CD4-positive, alpha-beta memory T cell (primary cell): Measurements from ENCODE around the gene ADGRD2. TPM values are rescaled to one million over a fixed set of nuclear protein-coding genes. Genes with fewer than 3 reads are reported as not detected.

Experiments
- CTCF ChIA-PET: fragments of 350-600 bp; sonication (Branson Sonifier 250); formaldehyde crosslinking; loops from one replicate; lab custom pipeline; 2021; ENCODE audit warnings: inconsistent platforms; ENCODE audit not compliant: partially characterized antibody; lab: Charles Lee
- POLR2A ChIA-PET: fragments of 350-600 bp; sonication (Branson Sonifier 250); formaldehyde crosslinking; loops from one replicate; lab custom pipeline; 2021; ENCODE audit not compliant: partially characterized antibody; lab: Charles Lee
- DNase-seq, 5 donors: peaks; one replicate each; pipeline versions ENCODE4 v3.0.0 to v3.0.0-alpha.2; 2020 to 2022; ENCODE audit warnings: mixed read lengths in 1 of 5
- H3K27ac ChIP-seq: one replicate; pipeline ENCODE4 v1.7.0; 2013; ENCODE audit warnings: low read depth, low read length
- H3K27me3 ChIP-seq: 2 replicates; pipeline ENCODE4 v1.7.0; 2013; ENCODE audit warnings: mild to moderate bottlenecking, low read length, moderate library complexity; ENCODE audit not compliant: insufficient read depth
- H3K36me3 ChIP-seq: 2 replicates; pipeline ENCODE4 v1.7.0; 2013; ENCODE audit warnings: mild to moderate bottlenecking, low read length, moderate library complexity; ENCODE audit not compliant: insufficient read depth
- H3K4me1 ChIP-seq: 2 replicates; pipeline ENCODE4 v1.7.0; 2013; ENCODE audit warnings: mild to moderate bottlenecking, low read length, moderate library complexity; ENCODE audit not compliant: insufficient read depth
- H3K4me3 ChIP-seq, 2 donors: one replicate each; pipeline ENCODE4 v1.7.0; 2013; ENCODE audit warnings: low read length in 2 of 2, mild to moderate bottlenecking in 1 of 2
- H3K9me3 ChIP-seq, 2 donors: one replicate each; pipeline ENCODE4 v1.7.0; 2013; ENCODE audit warnings: low read length in 2 of 2, control low read depth in 1 of 2; ENCODE audit not compliant: control insufficient read depth in 1 of 2
- H3K27ac Mint-ChIP-seq, 7 donors: one replicate each; pipeline ENCODE4 v1.8.0; 2020 to 2021; ENCODE audit warnings: mixed read lengths in 7 of 7, mild to moderate bottlenecking in 6 of 7, inconsistent platforms in 3 of 7, moderate library complexity in 3 of 7
- H3K27me3 Mint-ChIP-seq, 2 donors: one replicate each; pipeline ENCODE4 v1.8.0; 2020 to 2021; ENCODE audit warnings: mixed read lengths in 2 of 2
- H3K36me3 Mint-ChIP-seq, 2 donors: one replicate each; pipeline ENCODE4 v1.8.0; 2020 to 2021; ENCODE audit warnings: mixed read lengths in 2 of 2, inconsistent platforms in 1 of 2, mild to moderate bottlenecking in 1 of 2
- H3K4me1 Mint-ChIP-seq, 4 donors: one replicate each; pipeline ENCODE4 v1.8.0; 2020 to 2021; ENCODE audit warnings: mixed read lengths in 4 of 4, mild to moderate bottlenecking in 1 of 4
- H3K4me3 Mint-ChIP-seq, 8 donors: one replicate each; pipeline ENCODE4 v1.8.0; 2020 to 2021; ENCODE audit warnings: mixed read lengths in 8 of 8, mild to moderate bottlenecking in 7 of 8, moderate library complexity in 6 of 8, inconsistent platforms in 3 of 8
- H3K9me3 Mint-ChIP-seq, 8 donors: one replicate each; pipeline ENCODE4 v1.8.0; 2020 to 2021; ENCODE audit warnings: mixed read lengths in 8 of 8, mild to moderate bottlenecking in 5 of 8, inconsistent platforms in 3 of 8, moderate library complexity in 1 of 8
- intact Hi-C: fragments of 100-400 bp; cut with micrococcal nuclease; formaldehyde crosslinking; loops from one replicate; pipeline ENCODE4 v1.15.1; 2023
- polyA plus RNA-seq, 2 donors: library from polyadenylated mRNA; unstranded; fragments of 300-500 nt; fragmentation: Illumina TruSeq; gene quantifications; one replicate each; pipeline ENCODE4 v1.2.3, GENCODE V29; 2021
- total RNA-seq, 2 experiments: library from RNA; stranded (reverse); gene quantifications; one replicate each; pipeline ENCODE4 v1.2.3, GENCODE V29; 2021

Gene ADGRD2
- total and polyA plus RNA-seq, 4 experiments from 2014 or later: not detected

DNA sequence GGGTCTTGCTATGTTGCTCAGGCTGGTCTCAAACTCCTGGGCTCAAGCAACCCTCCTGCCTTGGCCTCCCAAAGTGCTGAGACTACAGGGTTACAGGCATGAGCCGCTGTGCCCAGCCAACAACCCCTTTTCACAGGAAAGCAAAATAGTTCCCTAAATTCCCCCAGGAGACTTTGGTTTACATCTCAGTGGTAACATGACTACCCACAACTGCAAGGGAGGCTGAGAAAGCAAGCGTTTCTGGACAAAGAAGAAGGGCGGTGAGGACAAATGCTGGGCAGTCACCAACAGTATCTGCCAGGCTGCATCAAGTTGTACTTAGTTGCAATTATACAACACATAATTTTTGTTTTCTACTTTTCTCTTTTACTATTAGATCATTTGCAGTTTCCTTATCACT lies 7.4 kb upstream of the ADGRD2 start:
- H3K27ac Mint-ChIP-seq: no peak overlapping the region

DNA sequence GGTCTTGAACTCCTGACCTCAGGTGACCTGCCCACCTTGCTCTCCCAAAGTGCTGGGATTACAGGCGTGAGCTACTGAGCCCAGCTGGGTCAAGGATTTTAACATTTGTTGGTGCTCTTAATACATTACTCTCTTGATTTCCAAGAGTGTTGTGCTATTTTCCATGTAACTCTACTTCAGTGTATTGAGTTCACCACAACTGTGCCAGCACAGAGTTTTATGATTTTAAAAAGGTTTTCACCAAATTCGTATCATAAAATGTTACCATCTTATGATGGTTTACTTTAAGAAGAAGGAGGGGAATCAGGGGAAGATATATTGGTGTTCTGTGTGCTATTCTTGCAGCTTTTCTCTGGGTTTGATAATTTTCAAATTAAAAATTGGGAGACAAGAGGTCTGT lies 6.6 kb upstream of the ADGRD2 start:
- Histone ChIP-seq H3K27me3 (no peaks in the 10 kb centered on the region), H3K4me3 (no peak overlapping the region), H3K4me1 (no peaks in the 10 kb centered on the region), H3K27ac (no peak overlapping the region), H3K36me3 (no peaks in the 10 kb centered on the region), H3K9me3 (no peaks in the 10 kb centered on the region)
- CTCF ChIA-PET: no interaction called here
- DNase-seq: no peak
- H3K27me3 Mint-ChIP-seq: peaks cover 19 to 31% of the 10 kb centered on the region in 2 donors
- peaks cover 0 to 5% (median 2%) of the 10 kb centered on the region in 8 donors for H3K9me3 Mint-ChIP-seq
- no peaks in the 10 kb centered on the region for H3K4me1 Mint-ChIP-seq
- POLR2A ChIA-PET: no interaction called here
- no peak overlapping the region for H3K27ac Mint-ChIP-seq
- H3K36me3 Mint-ChIP-seq: peaks cover 0 to 4% of the 10 kb centered on the region in 2 donors
- H3K4me3 Mint-ChIP-seq: no peak overlapping the region
- intact Hi-C loops: no loop called here

More for the DNA sequence above, 7.4 kb upstream of the ADGRD2 start:
- POLR2A ChIA-PET: no interaction called here
- Mint-ChIP-seq H3K4me1 (no peaks in the 10 kb centered on the region), H3K36me3 (peaks cover 0 to 4% of the 10 kb centered on the region in 2 donors), H3K27me3 (peaks cover 19 to 31% of the 10 kb centered on the region in 2 donors), H3K9me3 (peaks cover 0 to 5% (median 2%) of the 10 kb centered on the region in 8 donors), H3K4me3 (no peak overlapping the region)
- CTCF ChIA-PET: no interaction called here
- no peaks in the 10 kb centered on the region for H3K4me1 ChIP-seq
- intact Hi-C loops: no loop called here
- DNase-seq: no peak
- H3K27ac ChIP-seq: no peak overlapping the region
- no peaks in the 10 kb centered on the region for H3K9me3 ChIP-seq
- H3K27me3 ChIP-seq: no peaks in the 10 kb centered on the region
- H3K36me3 ChIP-seq: no peaks in the 10 kb centered on the region
- H3K4me3 ChIP-seq: no peak overlapping the region

DNA sequence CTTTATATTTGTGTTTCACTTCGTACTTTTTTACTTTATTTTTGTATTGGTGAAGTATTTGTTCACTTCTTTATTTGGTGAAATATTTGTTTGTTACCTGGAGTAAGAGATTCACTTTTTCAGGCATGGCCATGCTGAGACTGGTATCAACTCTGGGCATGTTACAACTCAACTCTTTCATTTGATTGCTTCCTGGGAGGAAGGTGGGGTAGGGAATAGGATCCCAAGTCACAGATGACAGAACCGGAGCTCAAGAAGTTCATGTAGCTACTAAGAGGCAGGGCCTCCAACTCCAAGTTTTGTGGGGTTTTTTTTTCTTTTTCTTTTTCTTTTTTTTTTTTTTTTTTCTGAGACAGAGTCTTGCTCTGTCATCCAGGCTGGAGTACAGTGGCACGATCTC lies 6.1 kb upstream of the ADGRD2 start:
- Histone ChIP-seq H3K4me1 (no peaks in the 10 kb centered on the region), H3K4me3 (no peak overlapping the region), H3K9me3 (no peaks in the 10 kb centered on the region), H3K27me3 (no peaks in the 10 kb centered on the region), H3K27ac (no peak overlapping the region), H3K36me3 (no peaks in the 10 kb centered on the region)
- Mint-ChIP-seq H3K4me1 (no peaks in the 10 kb centered on the region), H3K27ac (peak overlapping the region in 1 of 7 donors; percentile 35), H3K27me3 (peaks cover 19 to 32% of the 10 kb centered on the region in 2 donors), H3K9me3 (peaks cover 0 to 5% (median 2%) of the 10 kb centered on the region in 8 donors), H3K36me3 (peaks cover 0 to 4% of the 10 kb centered on the region in 2 donors), H3K4me3 (no peak overlapping the region)
- DNase-seq: no peak
- intact Hi-C loops: no loop called here
- ChIA-PET CTCF (no interaction called here), POLR2A (no interaction called here)

DNA sequence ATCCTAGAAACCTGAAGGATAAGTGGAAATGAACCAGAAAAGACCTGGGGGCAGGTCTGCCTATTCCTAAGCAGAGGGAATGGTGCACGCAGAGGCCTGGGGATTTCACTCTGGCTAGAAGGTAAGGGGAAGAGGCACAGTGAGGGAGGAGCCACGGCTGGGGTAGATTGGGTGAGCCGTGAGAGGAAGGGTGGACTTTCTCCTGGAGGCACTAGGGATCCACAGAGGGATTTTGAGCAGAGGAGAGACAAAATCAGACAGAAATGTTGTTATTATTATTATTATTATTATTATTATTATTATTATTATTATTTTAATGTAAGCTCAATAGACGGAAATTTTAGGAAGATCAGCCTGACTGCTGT lies 3.0 kb upstream of the ADGRD2 start:
- Histone ChIP-seq H3K36me3 (no peaks in the 10 kb centered on the region), H3K4me3 (no peak overlapping the region), H3K9me3 (no peaks in the 10 kb centered on the region), H3K27me3 (peaks cover 11% of the 10 kb centered on the region), H3K27ac (no peak overlapping the region), H3K4me1 (no peaks in the 10 kb centered on the region)
- no peaks in the 10 kb centered on the region for H3K36me3 Mint-ChIP-seq
- CTCF ChIA-PET: no interaction called here
- H3K27ac Mint-ChIP-seq: no peak overlapping the region
- peak overlapping the region in 1 of 8 donors; percentile 31 for H3K4me3 Mint-ChIP-seq
- peaks cover 26 to 27% of the 10 kb centered on the region in 2 donors for H3K27me3 Mint-ChIP-seq
- POLR2A ChIA-PET: no interaction called here
- DNase-seq: no peak
- peaks cover 0 to 8% (median 0%) of the 10 kb centered on the region in 4 donors for H3K4me1 Mint-ChIP-seq
- intact Hi-C loops: no loop called here
- H3K9me3 Mint-ChIP-seq: peaks cover 0 to 2% (median 0%) of the 10 kb centered on the region in 8 donors

DNA sequence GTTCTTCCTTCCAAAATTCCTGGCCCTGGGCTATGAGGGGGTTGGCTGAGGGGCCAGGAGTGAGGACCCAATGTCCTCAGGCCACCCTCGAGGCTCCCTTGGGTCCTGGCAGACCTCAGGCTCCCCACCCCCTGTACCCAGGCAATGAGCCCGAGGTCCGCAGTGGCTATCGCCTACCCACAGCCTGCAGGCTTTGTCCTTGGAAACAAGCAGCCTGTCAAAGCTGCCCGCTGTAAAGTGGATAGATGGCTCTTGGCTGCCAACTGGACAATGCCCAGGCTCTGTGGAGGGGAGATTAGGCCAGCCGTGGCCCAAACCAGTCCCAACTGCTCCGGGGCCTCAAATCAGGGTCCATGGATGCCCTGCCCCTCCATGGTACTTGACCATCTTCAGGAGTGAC lies 2.2 kb upstream of the ADGRD2 start:
- no peaks in the 10 kb centered on the region for H3K9me3 ChIP-seq
- Mint-ChIP-seq H3K27ac (no peak overlapping the region), H3K4me1 (peaks cover 0 to 8% (median 0%) of the 10 kb centered on the region in 4 donors), H3K36me3 (no peaks in the 10 kb centered on the region), H3K27me3 (peaks cover 22 to 30% of the 10 kb centered on the region in 2 donors), H3K9me3 (no peaks in the 10 kb centered on the region), H3K4me3 (no peak overlapping the region)
- H3K4me1 ChIP-seq: no peaks in the 10 kb centered on the region
- no peak overlapping the region for H3K4me3 ChIP-seq
- ChIA-PET POLR2A (no interaction called here), CTCF (no interaction called here)
- peaks cover 11% of the 10 kb centered on the region for H3K27me3 ChIP-seq
- no peaks in the 10 kb centered on the region for H3K36me3 ChIP-seq
- intact Hi-C loops: no loop called here
- no peak for DNase-seq
- H3K27ac ChIP-seq: no peak overlapping the region

DNA sequence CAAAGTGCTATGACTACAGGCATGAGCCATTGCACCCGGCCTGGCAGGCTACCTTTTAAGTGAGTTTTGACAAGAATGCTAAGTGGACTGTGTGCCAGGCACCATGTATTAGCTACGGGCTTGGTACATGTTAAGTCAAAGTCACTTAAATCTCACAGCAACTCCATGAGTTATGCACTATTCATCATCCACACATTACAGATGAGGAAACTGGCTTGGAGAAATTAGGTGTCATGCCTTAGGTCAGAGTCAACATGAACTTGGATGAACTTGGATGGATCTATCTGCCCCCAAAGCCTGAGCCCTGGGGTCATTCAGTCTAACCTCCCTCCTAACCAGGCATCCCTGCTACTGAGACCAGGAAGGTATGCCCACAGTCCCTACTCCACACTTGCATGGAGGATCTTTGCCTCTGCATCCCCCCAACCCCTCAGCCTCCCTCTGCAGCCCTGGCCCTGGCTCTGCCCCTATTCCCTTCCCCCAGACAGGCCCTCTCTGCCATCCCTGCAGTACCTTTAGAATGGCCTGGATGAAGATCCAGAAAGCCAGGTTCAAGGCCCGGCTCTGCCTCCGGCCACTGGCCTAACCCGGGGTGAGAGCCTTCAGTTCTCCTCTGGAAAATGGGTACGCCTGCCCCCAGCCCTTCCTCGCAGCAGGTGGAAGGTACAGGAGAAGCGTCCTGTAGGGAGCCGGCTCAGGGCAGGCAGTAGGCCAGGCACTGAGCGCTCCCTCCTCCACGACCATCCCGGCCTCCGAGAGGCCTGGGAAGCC lies 685 bp upstream of the ADGRD2 start:
- peaks cover 11% of the 10 kb centered on the region for H3K27me3 ChIP-seq
- no peak overlapping the region for H3K4me3 Mint-ChIP-seq
- H3K36me3 ChIP-seq: no peaks in the 10 kb centered on the region
- ChIA-PET POLR2A (no interaction called here), CTCF (no interaction called here)
- H3K4me1 ChIP-seq: no peaks in the 10 kb centered on the region
- H3K27ac ChIP-seq: no peak overlapping the region
- H3K4me3 ChIP-seq: no peak overlapping the region
- H3K4me1 Mint-ChIP-seq: peaks cover 0 to 8% (median 0%) of the 10 kb centered on the region in 4 donors
- no peaks in the 10 kb centered on the region for H3K9me3 Mint-ChIP-seq
- no peaks in the 10 kb centered on the region for H3K9me3 ChIP-seq
- intact Hi-C loops: no loop called here
- no peaks in the 10 kb centered on the region for H3K36me3 Mint-ChIP-seq
- H3K27ac Mint-ChIP-seq: no peak overlapping the region
- no peak for DNase-seq
- H3K27me3 Mint-ChIP-seq: peaks cover 19 to 23% of the 10 kb centered on the region in 2 donors

DNA sequence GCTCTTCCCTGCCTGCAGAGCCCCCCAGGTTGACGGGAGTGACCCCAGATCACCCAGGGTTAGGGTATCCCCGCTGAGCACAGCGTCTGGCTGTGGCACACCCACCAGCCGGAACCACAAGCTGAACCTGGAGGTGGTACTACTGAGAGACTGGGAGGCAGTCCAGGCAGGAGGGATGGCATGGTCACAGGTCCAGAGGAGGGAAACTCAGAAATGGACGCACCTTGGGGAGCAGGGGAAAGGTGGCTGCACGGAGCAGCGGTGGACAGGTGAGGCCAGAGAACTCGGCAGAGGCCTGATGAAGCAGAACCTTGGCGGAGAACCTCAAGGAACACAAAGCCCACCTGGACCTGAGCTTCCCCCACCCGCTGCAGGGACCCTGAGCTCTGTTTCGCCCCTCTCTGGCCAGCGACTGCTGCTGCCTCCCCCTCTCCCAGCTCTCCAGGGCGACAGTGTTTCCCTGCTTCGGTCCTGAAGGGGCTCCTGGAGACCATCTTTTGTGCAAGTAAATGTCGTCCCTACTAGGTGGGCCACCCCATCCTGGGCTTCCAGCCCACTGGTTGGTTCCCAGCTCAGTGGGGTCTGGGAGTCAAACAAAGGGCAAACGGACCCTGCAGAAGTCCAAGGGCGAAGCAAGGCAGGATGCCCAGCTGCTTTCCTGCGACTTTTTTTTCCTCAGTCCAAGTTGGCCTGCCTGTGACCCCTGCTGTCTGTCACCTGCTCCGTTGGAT lies 845 bp downstream of the ADGRD2 start:
- Histone ChIP-seq H3K4me1 (no peaks in the 10 kb centered on the region), H3K27me3 (peaks cover 11% of the 10 kb centered on the region), H3K9me3 (no peaks in the 10 kb centered on the region), H3K36me3 (no peaks in the 10 kb centered on the region), H3K27ac (no peak overlapping the region), H3K4me3 (no peak overlapping the region)
- Mint-ChIP-seq H3K4me1 (peaks cover 0 to 8% (median 0%) of the 10 kb centered on the region in 4 donors), H3K27me3 (peaks cover 19 to 20% of the 10 kb centered on the region in 2 donors), H3K36me3 (no peaks in the 10 kb centered on the region), H3K27ac (no peak overlapping the region), H3K4me3 (no peak overlapping the region), H3K9me3 (no peaks in the 10 kb centered on the region)
- POLR2A ChIA-PET: no interaction called here
- DNase-seq: no peak
- intact Hi-C loops: no loop called here
- CTCF ChIA-PET: no interaction called here
